ENCODE results near the gene TMEM179.
"Not testable (repeated sequence)": the region's sequence is repeated elsewhere in the genome, so short reads cannot be mapped to it uniquely, and the experiment has no call there.

TMEM179 gene

GRCh38 chr14:104637546-104638003 is 33.0 kb upstream of the TMEM179 start:
- ChIA-PET CTCF (no interaction called here), POLR2A (no interaction called here)

GRCh38 chr14:104636846-104637545 is 32.4 kb upstream of the TMEM179 start:
- WGBS (ENCODE audit: insufficient coverage): 94% methylated on average over 21 of the region's 39 CpGs
- H3K27ac ChIP-seq (ENCODE audit: insufficient read depth in 1 of 2, low read depth in 1 of 2, low read length in 2 of 2, poor library complexity in 1 of 2, severe bottlenecking in 2 of 2); H3K4me3 ChIP-seq (ENCODE audit: control insufficient read depth in 1 of 7, extremely low read depth in 1 of 7, insufficient read depth in 4 of 7, low read depth in 2 of 7, low read length in 6 of 7); H3K9me3 ChIP-seq (ENCODE audit: control extremely low read depth in 1 of 5, control insufficient read depth in 4 of 5, insufficient read depth in 2 of 5, low read depth in 1 of 5, low read length in 4 of 5); DNase-seq; POLR2A ChIA-PET; H3K36me3 ChIP-seq (ENCODE audit: control insufficient read depth in 4 of 4, insufficient read depth in 4 of 4, low read length in 3 of 4); CTCF ChIA-PET: not testable (repeated sequence)
- peaks cover 0 to 27% (median 4%) of the 10 kb centered on the region in 5 experiments for H3K27me3 ChIP-seq (replicated peaks in 2 of 5; ENCODE audit: control insufficient read depth in 4 of 5, insufficient read depth in 5 of 5, low read length in 4 of 5)
- H3K4me1 ChIP-seq (ENCODE audit: control extremely low read depth in 1 of 4, control insufficient read depth in 4 of 4, insufficient read depth in 4 of 4, low read length in 3 of 4): peaks cover 0 to 14% (median 8%) of the 10 kb centered on the region in 4 experiments

More at GRCh38 chr14:104637546-104638003, 33.0 kb upstream of the TMEM179 start:
- Histone ChIP-seq H3K4me3 (ENCODE audit: control insufficient read depth in 1 of 7, extremely low read depth in 1 of 7, insufficient read depth in 4 of 7, low read depth in 2 of 7, low read length in 6 of 7) (no peak overlapping the region), H3K27ac (ENCODE audit: insufficient read depth in 1 of 2, low read depth in 1 of 2, low read length in 2 of 2, poor library complexity in 1 of 2, severe bottlenecking in 2 of 2) (no peak overlapping the region), H3K36me3 (ENCODE audit: control insufficient read depth in 4 of 4, insufficient read depth in 4 of 4, low read length in 3 of 4) (no peaks in the 10 kb centered on the region), H3K9me3 (ENCODE audit: control extremely low read depth in 1 of 5, control insufficient read depth in 4 of 5, insufficient read depth in 2 of 5, low read depth in 1 of 5, low read length in 4 of 5) (no peaks in the 10 kb centered on the region), H3K4me1 (ENCODE audit: control extremely low read depth in 1 of 4, control insufficient read depth in 4 of 4, insufficient read depth in 4 of 4, low read length in 3 of 4) (peaks cover 0 to 20% (median 13%) of the 10 kb centered on the region in 4 experiments), H3K27me3 (replicated peaks in 2 of 5; ENCODE audit: control insufficient read depth in 4 of 5, insufficient read depth in 5 of 5, low read length in 4 of 5) (peaks cover 0 to 23% (median 4%) of the 10 kb centered on the region in 5 experiments)
- DNase-seq: no peak
- 95% methylated on average over 4 of the region's 5 CpGs for WGBS (ENCODE audit: insufficient coverage)

- Histone ChIP-seq H3K27ac (ENCODE audit: insufficient read depth in 1 of 2, low read depth in 1 of 2, low read length in 2 of 2, poor library complexity in 1 of 2, severe bottlenecking in 2 of 2) (no peak overlapping the region), H3K4me1 (ENCODE audit: control extremely low read depth in 1 of 4, control insufficient read depth in 4 of 4, insufficient read depth in 4 of 4, low read length in 3 of 4) (peaks cover 0 to 6% (median 4%) of the 10 kb centered on the region in 4 experiments), H3K36me3 (ENCODE audit: control insufficient read depth in 4 of 4, insufficient read depth in 4 of 4, low read length in 3 of 4) (no peaks in the 10 kb centered on the region), H3K4me3 (ENCODE audit: control insufficient read depth in 1 of 7, extremely low read depth in 1 of 7, insufficient read depth in 4 of 7, low read depth in 2 of 7, low read length in 6 of 7) (no peak overlapping the region), H3K27me3 (replicated peaks in 2 of 5; ENCODE audit: control insufficient read depth in 4 of 5, insufficient read depth in 5 of 5, low read length in 4 of 5) (peaks cover 0 to 29% (median 8%) of the 10 kb centered on the region in 5 experiments), H3K9me3 (ENCODE audit: control extremely low read depth in 1 of 5, control insufficient read depth in 4 of 5, insufficient read depth in 2 of 5, low read depth in 1 of 5, low read length in 4 of 5) (no peaks in the 10 kb centered on the region)
- WGBS (ENCODE audit: insufficient coverage): 89% methylated on average over 5 of the region's 11 CpGs
- ChIA-PET CTCF (no interaction called here), POLR2A (no interaction called here)
- no peak for DNase-seq
These were observed 31.6 kb upstream of the TMEM179 start for GRCh38 chr14:104636131-104636530.

- no peak for DNase-seq
These were observed 31.1 kb upstream of the TMEM179 start for GRCh38 chr14:104635717-104636116.

GRCh38 chr14:104634886-104635570 is 30.5 kb upstream of the TMEM179 start:
- Histone ChIP-seq H3K27ac (ENCODE audit: insufficient read depth in 1 of 2, low read depth in 1 of 2, low read length in 2 of 2, poor library complexity in 1 of 2, severe bottlenecking in 2 of 2) (no peak overlapping the region), H3K36me3 (ENCODE audit: control insufficient read depth in 4 of 4, insufficient read depth in 4 of 4, low read length in 3 of 4) (no peaks in the 10 kb centered on the region), H3K4me1 (ENCODE audit: control extremely low read depth in 1 of 4, control insufficient read depth in 4 of 4, insufficient read depth in 4 of 4, low read length in 3 of 4) (peaks cover 0 to under 1% (median 0%) of the 10 kb centered on the region in 4 experiments), H3K4me3 (ENCODE audit: control insufficient read depth in 1 of 7, extremely low read depth in 1 of 7, insufficient read depth in 4 of 7, low read depth in 2 of 7, low read length in 6 of 7) (no peak overlapping the region), H3K27me3 (replicated peaks in 2 of 5; ENCODE audit: control insufficient read depth in 4 of 5, insufficient read depth in 5 of 5, low read length in 4 of 5) (peaks cover 0 to 29% (median 9%) of the 10 kb centered on the region in 5 experiments), H3K9me3 (ENCODE audit: control extremely low read depth in 1 of 5, control insufficient read depth in 4 of 5, insufficient read depth in 2 of 5, low read depth in 1 of 5, low read length in 4 of 5) (no peaks in the 10 kb centered on the region)
- CTCF ChIA-PET: interaction anchor here (1.3 kb wide), 1 partner anchor 557 kb away, joined by 3 read pairs; no protein-coding TSS in a partner anchor
- 96% methylated on average over 17 of the region's 26 CpGs for WGBS (ENCODE audit: insufficient coverage)
- POLR2A ChIA-PET: no interaction called here
- no peak for DNase-seq

More at GRCh38 chr14:104635717-104636116, 31.1 kb upstream of the TMEM179 start:
- no peak overlapping the region for H3K4me3 ChIP-seq (ENCODE audit: control insufficient read depth in 1 of 7, extremely low read depth in 1 of 7, insufficient read depth in 4 of 7, low read depth in 2 of 7, low read length in 6 of 7)
- peaks cover 0 to 6% (median 3%) of the 10 kb centered on the region in 4 experiments for H3K4me1 ChIP-seq (ENCODE audit: control extremely low read depth in 1 of 4, control insufficient read depth in 4 of 4, insufficient read depth in 4 of 4, low read length in 3 of 4)
- ChIA-PET CTCF (no interaction called here), POLR2A (no interaction called here)
- no peak overlapping the region for H3K27ac ChIP-seq (ENCODE audit: insufficient read depth in 1 of 2, low read depth in 1 of 2, low read length in 2 of 2, poor library complexity in 1 of 2, severe bottlenecking in 2 of 2)
- peaks cover 0 to 29% (median 8%) of the 10 kb centered on the region in 5 experiments for H3K27me3 ChIP-seq (replicated peaks in 2 of 5; ENCODE audit: control insufficient read depth in 4 of 5, insufficient read depth in 5 of 5, low read length in 4 of 5)
- H3K9me3 ChIP-seq (ENCODE audit: control extremely low read depth in 1 of 5, control insufficient read depth in 4 of 5, insufficient read depth in 2 of 5, low read depth in 1 of 5, low read length in 4 of 5): no peaks in the 10 kb centered on the region
- WGBS (ENCODE audit: insufficient coverage): 94% methylated on average over 11 of the region's 14 CpGs
- H3K36me3 ChIP-seq (ENCODE audit: control insufficient read depth in 4 of 4, insufficient read depth in 4 of 4, low read length in 3 of 4): no peaks in the 10 kb centered on the region

GRCh38 chr14:104634138-104634760 is 29.7 kb upstream of the TMEM179 start:
- H3K36me3 ChIP-seq (ENCODE audit: control insufficient read depth in 4 of 4, insufficient read depth in 4 of 4, low read length in 3 of 4): no peaks in the 10 kb centered on the region
- DNase-seq: no peak
- H3K4me1 ChIP-seq (ENCODE audit: control extremely low read depth in 1 of 4, control insufficient read depth in 4 of 4, insufficient read depth in 4 of 4, low read length in 3 of 4): no peaks in the 10 kb centered on the region
- CTCF ChIA-PET: interaction anchor here (1.3 kb wide), 1 partner anchor 556 kb away, joined by 3 read pairs; no protein-coding TSS in a partner anchor
- H3K27me3 ChIP-seq (replicated peaks in 2 of 5; ENCODE audit: control insufficient read depth in 4 of 5, insufficient read depth in 5 of 5, low read length in 4 of 5): peaks cover 0 to 26% (median 9%) of the 10 kb centered on the region in 5 experiments
- no peak overlapping the region for H3K27ac ChIP-seq (ENCODE audit: insufficient read depth in 1 of 2, low read depth in 1 of 2, low read length in 2 of 2, poor library complexity in 1 of 2, severe bottlenecking in 2 of 2)
- H3K9me3 ChIP-seq (ENCODE audit: control extremely low read depth in 1 of 5, control insufficient read depth in 4 of 5, insufficient read depth in 2 of 5, low read depth in 1 of 5, low read length in 4 of 5): peaks cover 0 to 5% (median 0%) of the 10 kb centered on the region in 5 experiments
- WGBS (ENCODE audit: insufficient coverage): 92% methylated on average over 17 of the region's 20 CpGs
- POLR2A ChIA-PET: no interaction called here
- no peak overlapping the region for H3K4me3 ChIP-seq (ENCODE audit: control insufficient read depth in 1 of 7, extremely low read depth in 1 of 7, insufficient read depth in 4 of 7, low read depth in 2 of 7, low read length in 6 of 7)
